H4 (cell line): ENCODE measurements around the gene SLC6A13. TPM values are rescaled to one million over a fixed set of nuclear protein-coding genes. Genes with fewer than 3 reads are reported as not detected.

ENCODE experiments used
- DNase-seq: peaks from one replicate; pipeline ENCODE4 v3.0.0-alpha.2; 2015; ENCODE audit warnings: low spot score
- total RNA-seq: library from RNA; depleted of rRNA; stranded (reverse); fragments of >200 nt; shearing (Covaris generic); gene quantifications from 2 replicates; pipeline ENCODE4 v1.2.3, GENCODE V29; 2014

SLC6A13 gene
- total RNA-seq, 1 experiment from 2014 or later = 0.27 TPM

DNA sequence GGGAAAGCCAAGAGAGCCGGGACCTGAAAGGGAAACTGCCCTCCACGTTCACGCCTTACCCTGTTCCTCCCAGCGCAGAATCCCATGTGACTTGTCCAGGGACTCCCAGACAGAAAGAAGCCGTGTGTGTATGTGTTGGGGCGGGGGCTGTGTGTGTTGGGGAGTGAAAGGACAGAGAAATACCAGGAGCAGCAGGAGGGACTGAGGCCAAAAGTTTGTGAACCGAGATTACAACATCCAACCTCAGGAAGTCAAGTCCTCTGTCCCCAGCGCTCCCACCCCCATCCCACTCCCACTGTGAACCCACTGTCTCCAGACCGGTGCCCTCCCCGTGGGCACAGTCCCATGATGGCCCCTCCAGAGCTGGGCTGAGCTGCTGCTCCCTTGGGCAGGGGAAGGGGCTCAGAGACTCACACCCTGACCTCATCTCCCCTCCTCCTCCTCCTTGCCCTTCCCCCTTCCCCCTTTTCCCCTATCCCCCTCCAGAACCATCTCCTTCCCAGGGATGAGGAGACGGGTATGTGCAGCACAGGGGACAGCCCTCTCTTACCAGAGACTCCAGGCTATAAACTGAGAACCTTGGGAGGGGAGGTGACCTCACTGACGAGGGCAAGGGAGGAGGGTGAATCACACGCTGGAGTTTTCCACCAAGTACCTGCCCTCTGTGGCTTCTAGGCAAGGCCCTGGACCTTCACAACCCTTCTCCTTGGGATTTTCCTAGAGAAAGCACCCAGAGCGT is 48.5 kb downstream of the SLC6A13 start, which contains the start of gene SLC6A12:
TSS of gene SLC6A12 (minus strand) at position 155 of the 739 bp plus-strand sequence. CDS start 4,171 bp downstream, outside the sequence.
- DNase-seq = no peak

DNA sequence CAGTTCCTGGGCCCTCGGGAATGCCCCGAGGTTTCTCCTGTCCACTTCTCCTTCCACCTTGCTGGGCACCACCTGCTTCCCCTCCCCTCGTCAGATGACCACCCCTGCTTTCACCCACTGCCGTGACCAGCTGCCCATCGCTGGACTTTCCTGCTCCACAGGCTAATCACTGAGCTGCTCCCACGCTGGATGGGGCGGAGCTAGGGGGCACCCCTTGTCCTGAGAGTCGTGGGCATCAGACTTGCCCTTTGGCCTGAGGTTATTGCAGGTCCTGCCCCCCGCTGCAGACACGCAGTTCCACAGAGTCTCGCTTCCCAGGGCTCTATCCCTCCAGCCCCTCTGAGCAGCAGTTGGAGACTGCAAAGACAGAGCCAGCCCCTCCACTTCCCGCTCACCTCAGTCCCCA is 49.1 kb downstream of the SLC6A13 start:
- DNase-seq = no peak

DNA sequence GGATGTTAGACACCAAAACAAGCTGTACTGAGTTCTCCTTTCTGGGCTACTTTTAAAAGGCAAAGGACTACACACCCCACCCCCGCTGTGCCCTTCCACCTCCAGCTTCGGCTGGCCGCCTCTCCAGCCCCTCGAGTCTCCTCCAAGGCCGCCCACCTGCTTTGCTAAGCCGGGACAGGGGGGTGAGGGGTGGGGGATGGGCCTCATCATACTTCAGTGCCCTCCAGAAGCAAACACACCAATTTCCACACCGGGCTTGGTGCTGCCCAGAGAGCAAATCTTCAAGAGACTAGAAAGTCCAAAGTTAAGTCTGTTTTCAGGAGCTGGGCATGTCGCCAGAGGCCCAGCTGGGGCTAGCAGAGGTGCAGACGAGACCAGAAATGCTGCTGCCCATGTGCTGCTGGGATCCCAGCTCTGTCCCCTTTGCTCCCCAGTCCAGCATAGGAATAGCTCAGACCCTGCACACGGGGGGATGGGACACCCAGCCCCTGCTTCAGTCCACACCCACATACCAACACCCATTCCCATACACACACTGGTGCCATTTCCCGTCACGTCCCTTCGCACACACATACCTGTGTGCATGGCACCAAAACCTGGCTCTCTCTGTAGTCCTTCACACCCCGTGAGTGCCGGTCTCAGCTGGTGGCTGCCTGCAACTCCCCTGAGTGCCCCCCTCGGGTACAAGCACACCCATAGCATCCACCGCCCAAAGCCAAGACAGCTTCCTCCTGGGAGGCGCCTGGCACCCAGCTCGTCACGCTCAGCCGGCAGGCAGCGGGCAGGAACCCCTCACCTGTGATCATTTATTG is 49.7 kb downstream of the SLC6A13 start:
- DNase-seq = no peak

DNA sequence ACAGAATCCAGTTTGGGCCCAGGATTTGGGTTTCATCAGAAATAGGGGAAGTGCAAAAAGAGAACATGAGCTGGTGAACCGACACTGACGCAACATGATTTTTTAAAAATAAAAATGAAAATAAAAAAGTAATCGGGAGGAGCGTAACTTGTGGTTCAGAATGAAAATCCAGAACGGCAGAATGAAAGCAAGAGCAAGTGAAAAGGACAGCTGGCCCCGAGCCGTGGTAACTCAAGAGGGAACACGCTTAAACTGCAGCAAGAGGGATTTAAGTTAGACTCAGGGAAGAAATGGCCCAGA is 50.3 kb downstream of the SLC6A13 start:
- no peak for DNase-seq

DNA sequence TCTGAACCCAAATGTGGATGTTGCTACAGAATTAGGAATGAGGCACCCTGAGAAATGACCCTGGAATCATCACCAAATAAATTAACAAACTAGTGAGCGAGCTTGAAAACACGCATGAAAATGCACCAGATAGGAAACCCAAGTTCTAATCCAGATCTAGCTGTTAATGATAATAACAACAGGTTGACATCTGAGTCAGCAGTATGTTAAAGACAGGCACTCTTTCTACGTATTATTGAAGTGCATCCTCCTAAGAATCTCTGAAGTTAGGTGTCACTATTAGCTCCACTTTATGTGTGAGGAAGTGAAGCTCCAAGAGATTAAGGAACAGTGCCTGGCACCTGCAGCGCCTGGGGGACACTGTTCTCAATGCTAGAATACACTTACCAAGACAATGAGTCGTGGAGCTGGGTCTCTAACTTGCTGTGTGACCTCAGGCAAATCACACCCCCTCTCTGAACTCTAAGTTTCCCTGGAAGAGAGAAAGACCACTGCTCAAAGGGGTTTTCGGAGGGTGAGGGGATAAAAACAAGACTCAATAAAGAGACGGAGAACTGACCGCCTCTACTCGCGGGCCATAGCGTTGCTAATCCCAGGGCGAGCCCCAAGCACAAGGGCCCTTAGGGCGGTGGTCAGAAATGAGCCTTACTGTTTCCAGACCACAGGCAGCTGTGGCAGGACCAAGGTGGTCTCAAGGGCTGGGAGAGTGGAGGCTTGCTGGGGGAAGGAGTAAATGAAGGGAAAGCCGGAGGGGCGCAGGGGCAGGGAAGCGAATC is 50.8 kb downstream of the SLC6A13 start:
- DNase-seq = no peak

DNA sequence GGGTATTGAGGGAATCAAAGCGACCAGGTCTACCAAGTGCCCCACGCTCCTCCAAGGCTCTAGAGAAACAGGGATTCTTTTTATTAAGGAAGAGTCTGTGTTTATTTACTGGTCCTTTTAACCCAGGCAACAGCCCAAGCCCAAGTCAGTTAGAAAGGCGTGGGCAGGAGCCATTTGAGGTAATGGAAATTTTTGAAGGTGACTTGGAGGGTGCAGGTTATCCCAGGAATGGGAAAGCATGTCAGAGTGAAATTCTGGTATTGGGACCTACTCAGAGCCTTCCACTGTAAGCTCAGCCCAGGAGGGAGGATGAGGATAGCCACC is 51.5 kb downstream of the SLC6A13 start:
- DNase-seq = no peak

DNA sequence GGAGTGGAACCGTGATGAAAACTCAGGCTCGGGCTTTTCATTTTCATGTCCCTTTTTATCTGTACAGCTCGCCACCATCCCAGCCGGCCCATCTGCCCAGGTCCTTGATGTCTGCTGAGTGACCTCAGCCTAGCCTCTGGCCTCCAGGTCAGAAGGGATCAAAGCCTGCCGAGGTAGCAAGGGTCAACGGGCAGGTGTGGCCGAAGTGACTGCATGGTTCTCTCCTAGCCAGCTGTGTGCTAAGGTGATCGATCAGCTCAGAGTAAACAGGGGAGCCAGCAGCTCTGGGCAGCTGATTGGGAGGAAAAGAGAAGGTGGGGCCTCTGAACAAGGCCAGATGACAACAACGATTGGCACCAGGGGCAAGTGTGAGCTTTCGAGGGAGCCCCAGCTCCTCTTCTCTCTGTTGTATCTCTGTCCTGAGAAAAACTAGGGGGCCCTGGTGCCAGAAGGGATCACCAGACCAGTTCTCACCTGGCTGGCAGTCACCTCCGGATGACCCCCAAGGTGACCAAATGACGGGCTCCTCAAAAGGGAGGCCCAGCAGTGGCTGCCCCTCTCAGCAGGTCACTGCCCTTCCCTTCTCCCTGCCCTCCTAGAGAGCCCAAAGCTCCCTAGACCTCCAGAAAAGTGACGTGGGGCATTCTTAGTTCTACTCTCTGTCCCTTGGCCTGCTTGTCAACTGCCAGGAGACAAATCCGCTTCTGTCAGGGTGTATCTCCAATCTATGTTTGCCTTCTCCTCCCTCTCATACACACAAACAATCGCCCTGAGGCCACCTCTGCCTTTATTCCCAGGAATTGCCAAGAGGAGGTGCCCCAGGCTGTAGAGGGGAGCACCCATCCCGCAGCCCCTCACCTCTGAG is 52.1 kb downstream of the SLC6A13 start:
- no peak for DNase-seq

DNA sequence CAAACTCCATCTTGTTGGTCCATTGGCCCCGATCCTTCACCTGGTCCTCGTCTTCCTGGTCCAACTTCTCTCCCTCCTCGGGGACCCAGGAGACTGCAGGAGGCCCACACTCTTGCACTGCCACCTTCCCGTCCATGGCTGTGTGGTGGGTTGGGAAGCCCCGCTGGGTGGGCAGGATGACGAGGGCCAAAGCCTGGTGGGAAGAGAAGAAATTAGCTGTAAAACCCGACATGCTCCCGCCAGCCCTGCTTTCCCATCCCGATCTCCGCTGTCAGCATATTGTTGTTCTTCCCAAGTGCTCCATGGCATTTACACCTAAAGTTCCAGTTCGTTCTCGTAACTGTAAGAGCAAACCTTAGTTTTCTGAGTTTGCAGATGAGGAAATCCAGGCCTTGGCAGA is 52.8 kb downstream of the SLC6A13 start:
- DNase-seq = no peak

DNA sequence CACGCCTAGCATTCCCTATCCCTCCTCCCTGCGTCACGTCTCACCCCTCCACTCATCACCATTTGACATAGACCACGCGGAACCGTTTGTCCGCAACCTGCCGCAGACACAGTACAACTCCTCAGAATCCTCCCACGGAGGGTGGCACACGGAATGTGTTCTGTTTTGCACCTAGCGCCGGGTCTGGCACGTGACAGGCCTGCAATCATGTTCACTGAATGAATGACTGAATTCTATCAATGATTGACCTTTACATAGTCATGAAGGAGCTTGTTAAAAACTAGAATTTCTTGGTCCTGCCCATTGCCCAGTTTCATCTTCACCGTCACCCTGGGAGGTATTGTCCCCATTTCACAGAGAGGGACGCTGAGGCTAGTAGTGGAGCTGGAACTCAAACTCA is 53.4 kb downstream of the SLC6A13 start:
- no peak for DNase-seq

DNA sequence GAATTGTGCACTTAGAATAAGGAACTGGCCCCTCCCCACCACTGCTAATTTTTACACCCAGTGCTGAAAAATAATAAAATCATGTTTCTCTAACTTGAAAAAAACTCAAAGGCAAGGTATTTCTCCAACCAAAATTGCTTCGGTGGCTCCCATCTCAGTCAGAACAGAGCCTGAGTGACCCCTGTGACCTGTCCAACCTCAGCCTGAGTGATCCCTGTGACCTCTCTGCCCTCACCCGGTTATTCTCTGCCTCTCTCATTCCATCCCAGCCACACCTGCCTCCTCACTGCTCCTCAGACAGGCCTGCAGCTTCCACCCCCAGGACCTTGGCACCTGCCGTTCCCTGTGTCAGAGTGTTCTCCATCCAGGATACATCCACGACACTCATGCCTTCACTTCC is 53.8 kb downstream of the SLC6A13 start:
- no peak for DNase-seq

DNA sequence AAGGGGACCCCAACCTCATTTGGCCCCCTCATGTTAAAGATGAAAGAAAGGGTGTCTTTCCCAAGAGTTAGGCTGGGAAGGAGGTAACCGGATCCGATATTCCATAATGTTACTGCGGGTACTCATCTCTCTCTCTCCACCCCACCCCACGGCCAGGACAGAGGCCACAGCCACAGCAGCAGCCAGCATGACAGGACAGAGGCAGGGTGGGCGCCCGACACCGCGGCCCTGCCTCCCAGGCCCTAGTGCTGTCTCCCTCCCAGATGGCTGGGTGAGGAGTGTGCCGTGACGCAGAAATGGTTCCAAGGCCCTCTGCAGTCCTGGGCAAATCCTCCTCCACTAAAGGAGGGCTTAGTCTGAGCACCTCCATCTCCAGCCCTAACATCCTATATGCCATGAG is 54.8 kb downstream of the SLC6A13 start:
- no peak for DNase-seq

DNA sequence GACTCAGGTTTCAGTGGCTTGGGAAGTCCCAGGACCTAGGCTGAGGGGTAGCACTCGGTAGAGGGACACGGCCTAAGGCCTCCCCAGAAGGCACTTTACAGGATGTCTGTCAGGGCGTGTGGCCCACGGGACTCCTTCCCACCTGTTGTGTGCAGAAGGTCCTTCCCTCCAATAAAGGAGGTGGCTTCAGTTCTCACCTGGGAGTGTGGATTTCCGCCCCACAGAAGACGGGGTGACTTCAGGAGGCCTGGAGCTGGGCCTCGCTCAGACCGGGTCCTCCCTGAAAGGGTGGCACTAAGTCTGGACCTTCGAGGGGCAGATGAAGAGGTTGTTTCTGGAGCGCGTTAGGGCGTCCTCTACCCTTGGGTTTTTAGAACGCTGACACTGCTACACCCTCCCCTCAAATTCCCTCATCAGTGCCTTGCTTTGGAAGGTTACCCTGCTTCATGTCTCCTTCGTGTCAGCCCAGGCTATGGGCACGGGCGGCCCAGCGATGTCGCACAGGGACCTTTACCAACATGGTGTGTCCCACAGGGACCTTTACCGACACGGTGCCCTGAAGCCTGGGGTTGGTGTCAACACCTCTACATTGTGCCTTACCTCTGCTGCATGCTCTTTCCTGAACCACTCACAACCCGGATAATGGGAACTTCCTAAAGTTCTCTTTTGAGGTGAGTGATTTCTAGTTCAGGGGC is 55.7 kb downstream of the SLC6A13 start:
- no peak for DNase-seq

DNA sequence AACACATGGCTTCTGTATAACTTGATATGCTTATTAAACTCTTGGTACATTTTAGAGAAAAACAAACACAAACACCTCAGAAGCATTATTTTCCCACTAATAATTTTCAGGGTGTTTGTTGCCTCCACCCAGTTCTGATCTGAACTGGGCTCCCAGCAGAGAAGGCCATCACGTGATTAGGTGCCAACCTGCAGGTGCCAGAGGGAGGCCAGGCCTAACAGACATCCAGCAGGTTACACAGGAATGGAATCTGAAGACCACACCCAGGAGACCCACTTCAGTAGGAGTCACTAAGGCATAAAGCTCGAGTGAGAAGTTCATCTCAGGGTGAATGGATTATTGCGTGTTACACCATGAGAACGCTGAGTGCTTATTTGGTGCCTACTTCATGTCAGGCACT is 57.6 kb downstream of the SLC6A13 start:
- DNase-seq = no peak

DNA sequence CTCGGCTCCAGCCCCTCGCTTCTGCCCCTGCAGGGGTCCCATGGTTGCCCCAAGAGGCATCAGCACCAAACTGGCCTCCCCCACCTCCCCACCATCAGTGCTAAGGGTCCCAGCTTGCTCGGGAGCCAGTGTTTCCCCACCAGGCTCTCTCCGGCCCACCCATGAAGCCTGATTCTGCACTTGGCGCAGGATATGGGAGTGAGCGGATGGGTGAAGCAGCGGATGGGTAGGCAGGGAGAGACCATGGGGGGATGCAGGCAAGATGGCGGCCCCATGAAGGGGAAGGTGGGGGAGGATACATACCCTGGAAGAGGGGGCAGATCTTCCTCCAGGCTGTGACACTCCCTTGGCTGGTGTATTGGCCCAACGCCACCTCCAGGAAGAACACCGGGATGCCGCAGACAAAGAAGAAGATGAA is 58.4 kb downstream of the SLC6A13 start:
- no peak for DNase-seq

DNA sequence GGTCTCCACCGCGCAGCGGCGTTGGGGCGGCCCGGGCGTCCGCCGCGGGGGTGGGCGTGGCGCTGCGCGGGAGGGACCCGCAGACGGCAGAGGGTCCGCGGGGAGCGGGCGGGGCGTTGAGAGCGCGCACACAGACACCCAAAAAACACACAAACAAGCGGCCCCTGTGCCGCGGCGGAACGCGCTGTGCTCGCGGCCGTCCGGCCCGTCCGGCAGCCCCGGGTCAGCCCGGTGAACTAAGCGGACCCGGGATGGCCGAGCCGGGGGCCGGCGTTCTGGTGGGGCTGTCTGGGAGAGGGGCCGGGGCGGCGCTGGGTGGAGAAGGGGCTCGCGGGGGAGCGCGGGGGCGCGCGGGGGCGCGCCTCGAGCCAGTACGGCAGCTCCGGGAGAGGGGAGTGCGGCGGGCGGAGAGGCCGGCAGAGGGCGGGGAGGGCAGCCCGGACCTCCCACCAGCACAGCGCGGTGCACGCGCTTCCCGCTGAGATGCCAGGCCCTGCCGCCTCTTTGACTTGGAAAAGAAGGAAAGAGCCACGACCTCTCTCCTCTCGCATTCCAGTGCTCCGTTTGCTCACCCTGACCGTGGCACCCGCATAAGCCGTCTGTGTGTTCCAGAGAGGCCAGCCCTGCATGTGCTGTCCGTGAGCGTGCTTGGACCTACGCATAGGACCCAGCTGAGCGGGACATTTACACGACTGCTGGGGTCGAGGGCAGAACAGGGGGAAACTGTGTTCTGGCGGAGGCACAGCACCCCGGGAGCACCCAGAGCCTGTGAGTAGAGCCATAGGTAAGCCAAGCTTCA is 59.0 kb downstream of the SLC6A13 start:
- DNase-seq = no peak

DNA sequence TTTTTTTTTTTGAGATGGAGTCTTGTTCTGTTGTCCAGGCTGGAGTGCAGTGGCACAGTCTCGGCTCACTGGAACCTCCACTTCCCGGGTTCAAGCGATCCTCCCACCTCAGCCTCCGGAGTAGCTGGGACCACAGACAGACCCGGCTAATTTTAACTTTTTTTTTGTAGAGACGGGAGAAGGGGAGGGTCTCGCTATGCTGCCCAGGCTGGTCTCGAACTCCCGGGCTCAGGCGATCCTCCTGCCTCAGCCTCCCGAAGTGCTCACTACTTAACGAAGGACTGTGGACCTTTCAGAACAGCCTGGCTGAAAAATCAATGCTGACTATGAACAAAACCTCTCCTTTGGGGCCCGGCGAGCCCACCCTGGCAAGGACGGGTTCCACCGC is 59.6 kb downstream of the SLC6A13 start:
- no peak for DNase-seq

DNA sequence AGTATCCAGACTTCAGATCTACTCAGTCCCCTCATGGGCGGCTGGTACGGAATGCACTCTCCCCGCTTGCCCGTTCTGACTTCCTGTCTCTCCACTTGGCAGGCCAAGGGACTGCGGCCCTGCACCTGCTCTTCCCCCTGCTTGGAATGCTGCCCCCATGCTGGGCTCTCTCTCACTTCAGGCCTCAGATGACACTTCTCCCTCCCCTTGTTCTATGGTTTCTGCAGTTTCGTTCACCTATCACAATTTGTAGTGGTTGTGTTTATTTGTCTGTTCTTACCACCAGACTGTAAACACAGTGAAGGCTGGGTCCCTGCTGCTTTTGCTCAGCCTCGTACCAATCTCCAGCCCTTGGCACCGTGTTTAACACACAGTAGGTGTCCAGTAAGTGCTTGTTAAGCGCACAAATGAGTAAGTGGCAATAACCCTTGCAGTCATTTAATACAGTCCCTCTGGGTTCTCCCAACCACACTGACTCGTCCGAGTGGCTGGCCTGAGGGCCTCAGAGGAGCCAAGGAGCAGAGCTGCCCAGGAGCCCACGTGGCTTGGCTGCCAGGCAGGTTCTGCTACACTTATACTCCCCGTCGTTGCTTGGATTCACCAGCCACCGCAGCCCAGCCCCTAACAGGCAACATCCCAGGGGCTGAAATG is 60.4 kb downstream of the SLC6A13 start:
- DNase-seq = no peak

DNA sequence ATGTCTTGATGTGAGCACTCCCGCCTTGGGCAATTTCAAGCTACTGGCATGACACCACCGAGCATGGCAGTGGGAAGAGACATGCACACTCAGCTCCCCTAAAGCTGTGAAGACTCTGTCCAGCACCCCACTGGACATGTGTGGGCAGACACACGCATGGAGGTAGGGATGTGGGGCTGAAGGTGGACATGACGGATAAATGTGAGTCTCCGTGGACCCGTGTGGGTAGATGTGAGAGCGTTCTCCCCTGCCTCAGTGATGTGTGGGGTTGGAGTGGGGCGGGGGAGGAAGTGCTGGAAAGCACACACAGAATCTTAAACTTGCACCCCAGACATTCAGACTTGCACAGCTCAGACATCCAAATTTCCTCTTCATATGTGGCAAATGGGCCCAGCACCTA is 61.3 kb downstream of the SLC6A13 start:
- DNase-seq = no peak

DNA sequence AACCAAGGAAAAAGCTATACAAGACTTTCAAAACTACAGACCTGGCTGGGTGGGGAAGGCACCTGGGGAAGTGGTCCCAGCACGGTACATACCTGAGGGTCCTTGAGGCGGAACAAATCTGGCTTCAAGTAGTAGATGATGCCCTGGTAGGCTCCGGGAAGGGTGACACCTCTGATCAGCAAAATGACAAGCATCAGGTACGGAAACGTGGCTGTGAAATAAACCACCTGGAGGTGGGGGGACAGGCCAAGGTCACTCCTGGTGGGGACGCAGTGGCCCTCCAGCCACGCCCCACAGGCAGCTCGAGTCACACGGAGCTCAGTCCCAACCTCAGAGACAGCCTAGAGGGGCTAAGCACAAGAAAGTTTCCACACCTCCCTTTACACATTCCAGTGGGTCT is 63.9 kb downstream of the SLC6A13 start:
- no peak for DNase-seq
